HG03064 (cell line): ENCODE results near the gene SLC38A5.
A peak's percentile ranks its signal among the peaks of the same experiment; 100 is the strongest.
"Not testable (repeated sequence)": the region's sequence is repeated elsewhere in the genome, so short reads cannot be mapped to it uniquely, and the experiment has no call there.

Experiments used
- ATAC-seq: cut with Tn5 transposase; IDR thresholded peaks from one replicate; pipeline ENCODE4 v1.9.1; 2021; ENCODE audit warnings: low read depth; ENCODE audit not compliant: unreplicated experiment

SLC38A5 gene

GRCh38 chrX:48470110-48470832 is at the start of gene SLC38A5:
TSS of gene SLC38A5 (minus strand) at chrX:48470260. CDS start at chrX:48467924, 2,336 bp downstream.
- no peak for ATAC-seq

GRCh38 chrX:48519481-48519880 is 49.4 kb upstream of the SLC38A5 start:
- ATAC-seq: not testable (repeated sequence)

DNA sequence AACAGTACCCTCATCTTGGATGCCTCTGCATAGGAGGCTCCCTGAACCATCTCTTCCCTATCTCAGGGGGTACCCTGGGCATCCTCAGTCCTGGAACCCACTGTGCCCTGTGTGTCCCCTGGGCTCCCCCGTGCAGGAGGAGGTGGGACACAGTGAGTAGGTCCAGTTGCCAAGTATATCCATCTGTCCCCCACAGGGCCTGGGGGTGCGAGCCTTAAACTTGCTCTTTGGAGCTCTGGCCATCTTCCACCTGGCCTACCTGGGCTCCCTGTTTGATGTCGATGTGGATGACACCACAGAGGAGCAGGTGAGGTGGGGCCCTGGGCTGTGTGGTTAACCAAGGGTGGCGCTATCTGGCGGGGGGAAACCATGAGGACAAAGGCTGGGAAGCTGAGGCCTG is 46.9 kb upstream of the SLC38A5 start:
- ATAC-seq: no peak

DNA sequence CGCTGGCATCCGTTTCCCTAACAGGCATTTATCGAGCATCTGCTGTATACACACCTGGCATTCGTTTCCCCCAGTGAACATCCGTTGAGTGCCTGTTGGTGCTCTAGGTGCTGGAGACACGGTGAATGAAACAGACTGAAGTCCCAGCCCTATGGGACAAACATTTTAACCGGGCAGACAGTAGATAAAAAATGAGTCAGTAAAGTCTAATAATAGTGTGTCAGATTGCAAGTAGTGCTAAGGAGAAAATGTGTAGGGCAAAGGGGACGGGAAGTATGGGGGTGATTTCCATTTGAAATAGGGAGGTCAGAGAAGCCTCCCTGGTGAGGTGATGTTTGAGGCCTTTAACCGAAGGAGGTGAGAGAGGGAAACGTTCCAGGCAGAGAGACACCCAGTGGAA is 46.2 kb upstream of the SLC38A5 start:
- no peak for ATAC-seq

DNA sequence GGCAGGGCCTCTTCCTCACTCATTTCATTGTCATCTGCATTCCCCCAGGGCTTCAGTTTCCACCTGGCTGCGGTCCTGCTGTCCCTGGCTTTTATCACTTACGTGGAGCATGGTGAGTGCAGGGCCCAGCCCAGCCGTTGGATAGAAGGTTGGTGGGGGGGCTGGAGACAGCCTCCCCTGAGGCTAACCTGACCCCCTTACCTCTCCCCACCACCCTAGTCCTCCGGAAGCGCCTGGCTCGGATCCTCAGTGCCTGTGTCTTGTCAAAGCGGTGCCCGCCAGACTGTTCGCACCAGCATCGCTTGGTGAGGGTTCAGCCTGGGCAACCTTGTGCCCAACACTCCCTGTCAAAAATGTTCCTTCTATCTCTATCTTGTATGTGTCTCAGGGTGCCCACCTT is 45.8 kb upstream of the SLC38A5 start:
- no peak for ATAC-seq

- no peak for ATAC-seq
Observed at GRCh38 chrX:48514868-48515460, 44.9 kb upstream of the SLC38A5 start.

- no peak for ATAC-seq
Observed at GRCh38 chrX:48514126-48514806, 44.2 kb upstream of the SLC38A5 start.

DNA sequence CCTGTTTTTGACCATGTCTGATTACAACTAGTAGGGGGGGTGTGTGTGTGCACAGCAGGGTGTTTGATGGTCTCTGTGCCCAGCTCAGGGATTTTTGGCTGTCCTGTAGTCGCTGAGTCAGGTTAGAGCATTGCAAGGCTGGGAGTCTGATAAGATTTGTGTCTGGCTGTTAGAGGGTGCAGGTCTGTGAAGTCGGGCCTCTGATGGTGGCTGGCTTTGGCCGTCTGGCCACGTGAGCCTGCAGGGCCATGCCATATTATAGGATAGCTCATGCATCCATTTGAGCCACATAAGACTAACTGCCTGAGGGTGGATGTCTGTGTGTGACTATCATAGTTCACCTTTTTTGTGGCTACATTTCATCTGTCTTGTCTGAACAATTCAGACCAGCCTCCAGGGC is 43.6 kb upstream of the SLC38A5 start:
- no peak for ATAC-seq

DNA sequence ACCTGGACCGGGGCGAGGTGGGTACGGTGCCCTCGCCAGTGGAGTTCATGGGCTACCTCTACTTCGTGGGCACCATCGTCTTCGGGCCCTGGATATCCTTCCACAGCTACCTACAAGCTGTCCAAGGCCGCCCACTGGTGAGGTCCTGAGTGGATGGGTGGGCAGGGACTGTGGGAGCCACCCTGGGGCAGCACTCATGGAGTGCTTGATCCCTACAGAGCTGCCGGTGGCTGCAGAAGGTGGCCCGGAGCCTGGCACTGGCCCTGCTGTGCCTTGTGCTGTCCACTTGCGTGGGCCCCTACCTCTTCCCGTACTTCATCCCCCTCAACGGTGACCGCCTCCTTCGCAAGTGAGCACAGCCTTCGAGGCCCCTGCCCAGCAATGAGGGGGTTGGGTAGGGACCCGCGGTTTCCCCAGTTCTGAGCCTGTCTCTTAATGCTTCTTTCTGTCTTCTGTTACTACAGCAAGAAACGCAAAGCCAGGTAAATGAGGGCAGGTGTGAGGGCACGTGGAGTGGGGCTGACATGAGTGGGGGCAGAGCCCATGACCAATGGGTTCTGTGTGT is 42.4 kb upstream of the SLC38A5 start:
- no peak for ATAC-seq

DNA sequence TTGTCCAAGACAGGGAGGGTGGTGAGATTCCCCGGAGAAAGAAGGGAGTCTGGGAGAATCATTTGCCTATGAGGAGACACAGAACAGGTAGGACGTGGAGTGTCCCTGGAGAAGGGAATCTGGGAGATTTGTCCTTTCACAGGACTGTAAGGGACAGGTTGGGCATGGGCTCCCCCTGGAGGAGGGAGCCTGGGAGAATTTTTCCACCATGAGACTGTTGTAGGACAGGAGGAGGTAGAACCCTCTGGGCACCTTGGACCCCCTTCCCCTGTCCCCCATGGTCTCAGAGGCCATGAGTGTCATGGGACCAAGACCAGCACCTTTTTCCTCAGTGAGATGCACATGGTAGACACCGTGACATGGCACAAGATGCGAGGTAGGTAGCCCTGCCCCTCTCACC is 41.5 kb upstream of the SLC38A5 start:
- ATAC-seq: no peak

- ATAC-seq: no peak
Observed at GRCh38 chrX:48509619-48510018, 39.6 kb upstream of the SLC38A5 start.

- ATAC-seq: no peak
Observed at GRCh38 chrX:48509245-48509590, 39.2 kb upstream of the SLC38A5 start.

GRCh38 chrX:48508400-48509244 is 38.6 kb upstream of the SLC38A5 start, which contains the start of gene PORCN:
TSS of gene PORCN (plus strand) at chrX:48508992. CDS start at chrX:48509821, 829 bp downstream.
- peak; percentile 65 for ATAC-seq

DNA sequence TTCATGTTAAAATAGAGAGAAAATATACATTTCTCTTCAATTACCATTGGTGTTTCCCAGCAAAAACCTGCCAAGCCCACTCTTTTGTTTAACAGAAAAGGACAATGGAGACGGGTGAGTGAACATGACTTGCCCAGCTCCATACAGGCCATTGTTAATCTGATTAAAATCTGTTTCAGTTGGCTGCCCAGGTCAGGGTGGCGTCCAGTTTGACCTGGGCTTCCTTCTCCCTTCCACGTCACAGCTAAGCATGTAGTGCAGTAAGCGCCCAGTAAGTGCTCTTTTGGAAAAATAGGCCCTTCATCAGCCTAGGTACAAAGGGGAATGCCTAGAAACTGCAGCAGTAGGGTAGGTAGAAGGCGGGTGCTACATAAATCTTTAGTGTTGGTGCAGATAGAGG is 37.2 kb upstream of the SLC38A5 start:
- ATAC-seq: no peak

DNA sequence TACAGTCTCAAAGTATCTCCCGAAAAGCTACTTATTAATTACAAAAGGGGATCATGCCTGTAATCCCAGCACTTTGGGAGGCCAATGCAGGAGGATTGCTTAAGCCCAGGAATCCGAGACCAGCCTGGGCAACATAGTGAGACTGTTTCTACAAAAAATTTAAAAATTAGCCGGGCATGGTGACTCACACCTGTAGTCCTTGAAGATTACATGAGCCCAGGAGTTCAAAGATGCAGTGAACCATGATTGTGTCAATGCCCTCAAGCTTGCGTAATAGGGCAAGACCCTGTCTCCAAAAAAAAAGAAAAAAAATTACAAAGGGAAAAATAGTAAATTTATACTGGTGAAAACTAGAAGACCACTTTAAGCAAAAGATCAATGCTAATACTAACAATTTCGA is 35.4 kb upstream of the SLC38A5 start:
- no peak for ATAC-seq

DNA sequence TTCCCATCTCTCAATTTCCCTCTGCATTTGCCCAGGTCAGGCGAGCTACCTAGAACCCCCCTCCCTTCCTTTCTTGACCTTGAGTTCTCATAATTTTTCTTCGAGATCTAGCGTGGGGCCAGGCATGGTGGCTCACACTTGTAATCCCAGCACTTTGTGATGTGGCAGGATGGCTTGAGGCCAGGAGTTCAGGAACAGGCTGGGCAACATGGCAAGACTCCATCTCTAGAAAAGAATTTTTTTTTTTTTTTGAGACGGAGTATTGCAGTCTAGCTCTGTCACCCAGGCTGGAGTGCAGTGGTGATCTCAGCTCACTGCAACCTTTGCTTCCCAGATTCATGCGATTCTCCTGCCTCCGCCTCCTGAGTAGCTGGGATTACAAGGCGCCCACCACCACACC is 34.2 kb upstream of the SLC38A5 start:
- ATAC-seq: no peak

DNA sequence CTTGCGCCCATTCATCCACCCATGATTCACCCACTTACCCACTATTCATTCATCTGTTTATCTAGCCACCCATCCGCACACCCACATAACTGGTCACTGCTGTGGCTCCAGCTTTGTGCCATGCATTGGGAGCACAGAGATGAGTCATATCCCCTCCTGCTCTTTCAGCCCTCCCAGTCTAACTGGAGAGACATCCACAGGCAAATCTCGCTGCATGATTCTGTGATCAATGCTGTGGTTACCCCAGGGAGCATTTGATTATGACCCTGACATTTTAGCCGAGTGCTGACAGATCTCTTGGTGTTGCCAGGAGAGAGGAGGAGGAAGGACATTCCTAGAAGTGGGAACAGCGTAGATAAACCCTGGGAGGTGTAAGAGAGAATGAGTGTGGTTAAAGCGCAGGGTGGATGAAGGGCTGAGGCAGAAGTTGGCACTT is 28.3 kb upstream of the SLC38A5 start:
- ATAC-seq: no peak

GRCh38 chrX:48497871-48498270 is 27.8 kb upstream of the SLC38A5 start:
- ATAC-seq: no peak

- no peak for ATAC-seq
Observed at GRCh38 chrX:48496660-48497059, 26.6 kb upstream of the SLC38A5 start.

- ATAC-seq: no peak
Observed at GRCh38 chrX:48493890-48494364, 23.9 kb upstream of the SLC38A5 start.
